GM18505 (cell line): ENCODE measurements around the gene ZMYM1.

ENCODE experiments used
- ATAC-seq: cut with Tn5 transposase; IDR thresholded peaks from one replicate; pipeline ENCODE4 v1.9.1; 2021; ENCODE audit not compliant: unreplicated experiment
- POLR2A ChIP-seq: IDR thresholded peaks from 4 replicates; pipeline ENCODE4 v1.6.1; 2011; ENCODE audit warnings: borderline replicate concordance; ENCODE audit not compliant: insufficient read depth, insufficient read length; ENCODE audit errors: extremely low read depth

Gene ZMYM1

GRCh38 chr1:35079003-35079930 lies at the start of gene ZMYM1:
Gene ZMYM1, plus strand, starts transcription at chr1:35079385. Its CDS starts 14,603 bp downstream, at chr1:35093988.
- ATAC-seq = peak; percentile 93

GRCh38 chr1:35029761-35030160 lies 49.4 kb upstream of the ZMYM1 start:
- no peak for ATAC-seq
- no peak for TF ChIP-seq POLR2A

More at GRCh38 chr1:35079003-35079930, at the start of gene ZMYM1:
- TF ChIP-seq POLR2A = peak; percentile 76

- no peak for TF ChIP-seq POLR2A
- ATAC-seq = no peak
These were observed 48.8 kb upstream of the ZMYM1 start for GRCh38 chr1:35030338-35030737.

GRCh38 chr1:35030756-35031446 lies 48.3 kb upstream of the ZMYM1 start:
- no peak for TF ChIP-seq POLR2A
- ATAC-seq = peak; percentile 24

GRCh38 chr1:35032384-35032739 lies 46.8 kb upstream of the ZMYM1 start:
- no peak for ATAC-seq
- TF ChIP-seq POLR2A = no peak

GRCh38 chr1:35033346-35033745 lies 45.8 kb upstream of the ZMYM1 start:
- ATAC-seq = no peak
- no peak for TF ChIP-seq POLR2A

- no peak for TF ChIP-seq POLR2A
- ATAC-seq = no peak
These were observed 42.6 kb upstream of the ZMYM1 start for GRCh38 chr1:35036621-35037020.

- TF ChIP-seq POLR2A = no peak
- ATAC-seq = no peak
These were observed 42.0 kb upstream of the ZMYM1 start for GRCh38 chr1:35037206-35037605.

GRCh38 chr1:35038723-35039122 lies 40.5 kb upstream of the ZMYM1 start:
- ATAC-seq = no peak
- no peak for TF ChIP-seq POLR2A

GRCh38 chr1:35043498-35043897 lies 35.7 kb upstream of the ZMYM1 start:
- TF ChIP-seq POLR2A = no peak
- no peak for ATAC-seq

- no peak for ATAC-seq
- no peak for TF ChIP-seq POLR2A
These were observed 34.8 kb upstream of the ZMYM1 start for GRCh38 chr1:35044431-35044830.

GRCh38 chr1:35046730-35047129 lies 32.5 kb upstream of the ZMYM1 start:
- ATAC-seq = no peak
- no peak for TF ChIP-seq POLR2A

GRCh38 chr1:35047188-35047858 lies 31.9 kb upstream of the ZMYM1 start:
- no peak for ATAC-seq
- no peak for TF ChIP-seq POLR2A
